ENCODE measurements around the gene PTRHD1. TPM values are rescaled to one million over a fixed set of nuclear protein-coding genes. Genes with fewer than 3 reads are reported as not detected.

The PTRHD1 gene
- polyA plus RNA-seq (2013, experiment 1 of 2), result 39.8 TPM
- polyA plus RNA-seq (2013, experiment 2 of 2), result 22.5 TPM

- peak within 1 kb of the TSS; percentile 82 for H3K4me3 ChIP-seq (ENCODE audit: extremely low read depth, insufficient read depth, low read length, poor library complexity, severe bottlenecking)
- H3K9me3 ChIP-seq (ENCODE audit: control insufficient read depth, low read length), result no peaks in the 10 kb centered on the region
- H3K27ac ChIP-seq (ENCODE audit: low read depth, low read length, severe bottlenecking), result peak within 1 kb of the TSS; percentile 97
- H3K4me1 ChIP-seq (ENCODE audit: control insufficient read depth, insufficient read depth, low read length, poor library complexity, severe bottlenecking), result peaks cover 21% of the 10 kb centered on the region
- H3K36me3 ChIP-seq (ENCODE audit: control insufficient read depth, insufficient read depth, low read length), result peaks cover 34% of the 10 kb centered on the region
- 0 to 1% methylated on average over 51 to 74 of the region's 74 CpGs for WGBS, 2 experiments (ENCODE audit: insufficient coverage in 2 of 2)
Observed at GRCh38 chr2:24792874-24793760, at the start of gene PTRHD1, which contains the start of gene CENPO. TSS of gene PTRHD1 (minus strand) at chr2:24793391. CDS start at chr2:24793377, 14 bp downstream. TSS of gene CENPO (plus strand) at chr2:24793425. CDS start at chr2:24793920, 495 bp downstream.

- WGBS, 2 experiments (ENCODE audit: insufficient coverage in 2 of 2), result 92 to 95% methylated on average over 38 to 39 of the region's 39 CpGs
- Histone ChIP-seq H3K36me3 (ENCODE audit: control insufficient read depth, insufficient read depth, low read length) (peaks cover 2% of the 10 kb centered on the region), H3K4me1 (ENCODE audit: control insufficient read depth, insufficient read depth, low read length, poor library complexity, severe bottlenecking) (no peaks in the 10 kb centered on the region), H3K4me3 (ENCODE audit: extremely low read depth, insufficient read depth, low read length, poor library complexity, severe bottlenecking) (no peak overlapping the region), H3K9me3 (ENCODE audit: control insufficient read depth, low read length) (peaks cover 7% of the 10 kb centered on the region), H3K27ac (ENCODE audit: low read depth, low read length, severe bottlenecking) (no peak overlapping the region)
Observed at GRCh38 chr2:24842081-24843050, 49.2 kb upstream of the PTRHD1 start.

- Histone ChIP-seq H3K27ac (ENCODE audit: low read depth, low read length, severe bottlenecking) (no peak overlapping the region), H3K36me3 (ENCODE audit: control insufficient read depth, insufficient read depth, low read length) (peaks cover 8% of the 10 kb centered on the region), H3K4me3 (ENCODE audit: extremely low read depth, insufficient read depth, low read length, poor library complexity, severe bottlenecking) (no peak overlapping the region), H3K4me1 (ENCODE audit: control insufficient read depth, insufficient read depth, low read length, poor library complexity, severe bottlenecking) (no peaks in the 10 kb centered on the region), H3K9me3 (ENCODE audit: control insufficient read depth, low read length) (peaks cover 2% of the 10 kb centered on the region)
- WGBS, 2 experiments (ENCODE audit: insufficient coverage in 2 of 2), result 88 to 90% methylated on average over 20 to 25 of the region's 26 CpGs
Observed at GRCh38 chr2:24840962-24841945, 48.1 kb upstream of the PTRHD1 start.

GRCh38 chr2:24840164-24840869 lies 47.1 kb upstream of the PTRHD1 start:
- 79 to 80% methylated on average over 13 to 17 of the region's 17 CpGs for WGBS, 2 experiments (ENCODE audit: insufficient coverage in 2 of 2)
- H3K36me3 ChIP-seq (ENCODE audit: control insufficient read depth, insufficient read depth, low read length), result peaks cover 14% of the 10 kb centered on the region
- H3K9me3 ChIP-seq (ENCODE audit: control insufficient read depth, low read length), result no peaks in the 10 kb centered on the region
- H3K27ac ChIP-seq (ENCODE audit: low read depth, low read length, severe bottlenecking), result no peak overlapping the region
- H3K4me1 ChIP-seq (ENCODE audit: control insufficient read depth, insufficient read depth, low read length, poor library complexity, severe bottlenecking), result no peaks in the 10 kb centered on the region
- no peak overlapping the region for H3K4me3 ChIP-seq (ENCODE audit: extremely low read depth, insufficient read depth, low read length, poor library complexity, severe bottlenecking)

- peaks cover 19% of the 10 kb centered on the region for H3K36me3 ChIP-seq (ENCODE audit: control insufficient read depth, insufficient read depth, low read length)
- no peaks in the 10 kb centered on the region for H3K4me1 ChIP-seq (ENCODE audit: control insufficient read depth, insufficient read depth, low read length, poor library complexity, severe bottlenecking)
- H3K4me3 ChIP-seq (ENCODE audit: extremely low read depth, insufficient read depth, low read length, poor library complexity, severe bottlenecking), result no peak overlapping the region
- 91 to 93% methylated on average over 11 to 15 of the region's 15 CpGs for WGBS, 2 experiments (ENCODE audit: insufficient coverage in 2 of 2)
- no peaks in the 10 kb centered on the region for H3K9me3 ChIP-seq (ENCODE audit: control insufficient read depth, low read length)
- H3K27ac ChIP-seq (ENCODE audit: low read depth, low read length, severe bottlenecking), result no peak overlapping the region
Observed at GRCh38 chr2:24839729-24840128, 46.5 kb upstream of the PTRHD1 start.

GRCh38 chr2:24838541-24838940 lies 45.4 kb upstream of the PTRHD1 start:
- H3K27ac ChIP-seq (ENCODE audit: low read depth, low read length, severe bottlenecking), result no peak overlapping the region
- WGBS, 2 experiments (ENCODE audit: insufficient coverage in 2 of 2), result 93 to 97% methylated on average over 14 to 15 of the region's 18 CpGs

GRCh38 chr2:24837996-24838513 lies 44.9 kb upstream of the PTRHD1 start:
- H3K4me3 ChIP-seq (ENCODE audit: extremely low read depth, insufficient read depth, low read length, poor library complexity, severe bottlenecking), result no peak overlapping the region
- no peak overlapping the region for H3K27ac ChIP-seq (ENCODE audit: low read depth, low read length, severe bottlenecking)
- H3K4me1 ChIP-seq (ENCODE audit: control insufficient read depth, insufficient read depth, low read length, poor library complexity, severe bottlenecking), result no peaks in the 10 kb centered on the region
- WGBS, 2 experiments (ENCODE audit: insufficient coverage in 2 of 2), result 86 to 100% methylated on average over 1 to 2 of the region's 5 CpGs
- no peaks in the 10 kb centered on the region for H3K9me3 ChIP-seq (ENCODE audit: control insufficient read depth, low read length)
- peaks cover 32% of the 10 kb centered on the region for H3K36me3 ChIP-seq (ENCODE audit: control insufficient read depth, insufficient read depth, low read length)

More at GRCh38 chr2:24838541-24838940, 45.4 kb upstream of the PTRHD1 start:
- Histone ChIP-seq H3K9me3 (ENCODE audit: control insufficient read depth, low read length) (no peaks in the 10 kb centered on the region), H3K4me1 (ENCODE audit: control insufficient read depth, insufficient read depth, low read length, poor library complexity, severe bottlenecking) (no peaks in the 10 kb centered on the region), H3K4me3 (ENCODE audit: extremely low read depth, insufficient read depth, low read length, poor library complexity, severe bottlenecking) (no peak overlapping the region), H3K36me3 (ENCODE audit: control insufficient read depth, insufficient read depth, low read length) (peaks cover 31% of the 10 kb centered on the region)

- 93 to 97% methylated on average over 8 to 9 of the region's 9 CpGs for WGBS, 2 experiments (ENCODE audit: insufficient coverage in 2 of 2)
- H3K4me3 ChIP-seq (ENCODE audit: extremely low read depth, insufficient read depth, low read length, poor library complexity, severe bottlenecking), result no peak overlapping the region
- no peaks in the 10 kb centered on the region for H3K4me1 ChIP-seq (ENCODE audit: control insufficient read depth, insufficient read depth, low read length, poor library complexity, severe bottlenecking)
- H3K27ac ChIP-seq (ENCODE audit: low read depth, low read length, severe bottlenecking), result no peak overlapping the region
- peaks cover 32% of the 10 kb centered on the region for H3K36me3 ChIP-seq (ENCODE audit: control insufficient read depth, insufficient read depth, low read length)
- H3K9me3 ChIP-seq (ENCODE audit: control insufficient read depth, low read length), result no peaks in the 10 kb centered on the region
Observed at GRCh38 chr2:24836706-24837105, 43.5 kb upstream of the PTRHD1 start.

- 95 to 99% methylated on average over 8 of the region's 8 CpGs for WGBS, 2 experiments (ENCODE audit: insufficient coverage in 2 of 2)
- H3K9me3 ChIP-seq (ENCODE audit: control insufficient read depth, low read length), result no peaks in the 10 kb centered on the region
- no peak overlapping the region for H3K4me3 ChIP-seq (ENCODE audit: extremely low read depth, insufficient read depth, low read length, poor library complexity, severe bottlenecking)
- H3K27ac ChIP-seq (ENCODE audit: low read depth, low read length, severe bottlenecking), result no peak overlapping the region
- no peaks in the 10 kb centered on the region for H3K4me1 ChIP-seq (ENCODE audit: control insufficient read depth, insufficient read depth, low read length, poor library complexity, severe bottlenecking)
- H3K36me3 ChIP-seq (ENCODE audit: control insufficient read depth, insufficient read depth, low read length), result peaks cover 36% of the 10 kb centered on the region
Observed at GRCh38 chr2:24836206-24836605, 43.0 kb upstream of the PTRHD1 start.

All from mesodermal cell (in vitro differentiated cells).